H9 (cell line): Measurements from ENCODE around the gene ZNF300. TPM values are rescaled to one million over a fixed set of nuclear protein-coding genes. Genes with fewer than 3 reads are reported as not detected.

Experiments
- DNase-seq: peaks from one replicate; pipeline ENCODE4 v3.0.0-alpha.2; 2017
- H2AFZ ChIP-seq: one replicate; pipeline ENCODE4 v1.6.1; 2013; ENCODE audit warnings: mild to moderate bottlenecking, low read length, control low read depth, moderate library complexity
- H2AK5ac ChIP-seq: 2 replicates; pipeline ENCODE4 v1.6.1; 2013; ENCODE audit warnings: low read length, control low read depth, mixed read lengths; ENCODE audit not compliant: insufficient read length
- H2BK120ac ChIP-seq: one replicate; pipeline ENCODE4 v1.6.1; 2013; ENCODE audit warnings: low read depth, mild to moderate bottlenecking, low read length, control low read depth, inconsistent platforms; ENCODE audit not compliant: poor library complexity, severe bottlenecking
- H2BK12ac ChIP-seq: 2 replicates; pipeline ENCODE4 v1.6.1; 2013; ENCODE audit warnings: low read length, control low read depth, mixed read lengths, low read depth; ENCODE audit not compliant: insufficient read length
- H2BK15ac ChIP-seq: 2 replicates; pipeline ENCODE4 v1.6.1; 2013; ENCODE audit warnings: low read depth, low read length, control low read depth
- H2BK20ac ChIP-seq: one replicate; pipeline ENCODE4 v1.6.1; 2013; ENCODE audit warnings: low read depth, mild to moderate bottlenecking, low read length, control low read depth, inconsistent platforms; ENCODE audit not compliant: poor library complexity, severe bottlenecking
- H2BK5ac ChIP-seq: 2 replicates; pipeline ENCODE4 v1.6.1; 2013; ENCODE audit warnings: low read length, control low read depth, mixed read lengths; ENCODE audit not compliant: insufficient read length
- H3K14ac ChIP-seq: 2 replicates; pipeline ENCODE4 v1.6.1; 2013; ENCODE audit warnings: low read length, control low read depth; ENCODE audit not compliant: insufficient read depth
- H3K18ac ChIP-seq: 2 replicates; pipeline ENCODE4 v1.6.1; 2013; ENCODE audit warnings: low read depth, mild to moderate bottlenecking, mixed read lengths, low read length, control low read depth; ENCODE audit not compliant: insufficient read length
- H3K23ac ChIP-seq: 2 replicates; pipeline ENCODE4 v1.6.1; 2013; ENCODE audit warnings: low read length, control low read depth, mixed read lengths, low read depth; ENCODE audit not compliant: insufficient read length
- H3K23me2 ChIP-seq: 2 replicates; pipeline ENCODE4 v1.6.1; 2013; ENCODE audit warnings: low read depth, mild to moderate bottlenecking, mixed read lengths, low read length, control low read depth; ENCODE audit not compliant: insufficient read length, poor library complexity, severe bottlenecking
- H3K27ac ChIP-seq: 2 replicates; pipeline ENCODE4 v1.5.1; 2013; ENCODE audit warnings: low read length, control low read depth, mixed read lengths, low read depth; ENCODE audit not compliant: insufficient read length
- H3K27me3 ChIP-seq: 2 replicates; pipeline ENCODE4 v1.6.1; 2013; ENCODE audit warnings: low read length, control low read depth, inconsistent platforms; ENCODE audit not compliant: insufficient read depth
- H3K4ac ChIP-seq: 2 replicates; pipeline ENCODE4 v1.6.1; 2013; ENCODE audit warnings: low read depth, mild to moderate bottlenecking, control low read depth, inconsistent platforms, low read length, moderate library complexity
- H3K4me1 ChIP-seq: 2 replicates; pipeline ENCODE4 v1.6.1; 2013; ENCODE audit warnings: low read length, control low read depth, inconsistent platforms; ENCODE audit not compliant: insufficient read depth
- H3K4me2 ChIP-seq: 2 replicates; pipeline ENCODE4 v1.6.1; 2013; ENCODE audit warnings: low read length, control low read depth, mixed read lengths; ENCODE audit not compliant: insufficient read length, insufficient read depth
- H3K56ac ChIP-seq: 2 replicates; pipeline ENCODE4 v1.6.1; 2013; ENCODE audit warnings: low read depth, mild to moderate bottlenecking, mixed read lengths, low read length, control low read depth; ENCODE audit not compliant: insufficient read length
- H3K79me1 ChIP-seq: 2 replicates; pipeline ENCODE4 v1.6.1; 2013; ENCODE audit warnings: low read depth, mild to moderate bottlenecking, moderate library complexity, low read length, control low read depth, inconsistent platforms; ENCODE audit not compliant: insufficient read depth, poor library complexity, severe bottlenecking
- H3K79me2 ChIP-seq: 2 replicates; pipeline ENCODE4 v1.6.1; 2013; ENCODE audit warnings: low read length, control low read depth, inconsistent platforms; ENCODE audit not compliant: insufficient read depth
- H3K9ac ChIP-seq: 2 replicates; pipeline ENCODE4 v1.6.1; 2013; ENCODE audit warnings: low read length, control low read depth, mixed read lengths; ENCODE audit not compliant: insufficient read length; ENCODE audit errors: extremely low read depth
- H3K9me3 ChIP-seq: one replicate; pipeline ENCODE4 v1.6.1; 2013; ENCODE audit warnings: low read depth, low read length, inconsistent platforms; ENCODE audit not compliant: control insufficient read depth
- H3T11ph ChIP-seq: one replicate; pipeline ENCODE4 v1.6.1; 2013; ENCODE audit warnings: mild to moderate bottlenecking, low read length, control low read depth, inconsistent platforms
- H4K20me1 ChIP-seq: one replicate; pipeline ENCODE4 v1.6.1; 2013; ENCODE audit not compliant: control insufficient read depth, insufficient read length, insufficient read depth
- H4K5ac ChIP-seq: 2 replicates; pipeline ENCODE4 v1.6.1; 2013; ENCODE audit warnings: low read depth, mild to moderate bottlenecking, mixed read lengths, low read length, control low read depth; ENCODE audit not compliant: insufficient read length
- H4K8ac ChIP-seq: replicated peaks from 2 replicates; pipeline ENCODE4 v1.6.1; 2013; ENCODE audit warnings: low read length, control low read depth, mixed read lengths, low read depth; ENCODE audit not compliant: insufficient read length
- H4K91ac ChIP-seq: 2 replicates; pipeline ENCODE4 v1.6.1; 2013; ENCODE audit warnings: low read depth, mild to moderate bottlenecking, moderate library complexity, mixed read lengths, low read length, control low read depth; ENCODE audit not compliant: insufficient read length
- H3K27ac Mint-ChIP-seq, 3 experiments: 2 replicates in 2 of 3; 3 replicates in 1 of 3; pipeline ENCODE4 v1.8.0; 2020 to 2021; ENCODE audit warnings: mixed read lengths in 3 of 3, mild to moderate bottlenecking in 1 of 3, moderate library complexity in 1 of 3
- H3K27me3 Mint-ChIP-seq: 2 replicates; pipeline ENCODE4 v1.8.0; 2021; ENCODE audit warnings: low read depth, mild to moderate bottlenecking, moderate library complexity, mixed read lengths
- H3K36me3 Mint-ChIP-seq, 3 experiments: 2 replicates in 2 of 3; 3 replicates in 1 of 3; pipeline ENCODE4 v1.8.0; 2020 to 2021; ENCODE audit warnings: low read depth in 3 of 3, mixed read lengths in 3 of 3; ENCODE audit not compliant: insufficient read depth in 1 of 3
- H3K4me1 Mint-ChIP-seq, 2 experiments: 2 replicates each; pipeline ENCODE4 v1.8.0; 2020; ENCODE audit warnings: mixed read lengths in 2 of 2
- H3K4me3 Mint-ChIP-seq, 2 experiments: 2 replicates in 1 of 2; 3 replicates in 1 of 2; pipeline ENCODE4 v1.8.0; 2020 to 2021; ENCODE audit warnings: mild to moderate bottlenecking in 2 of 2, mixed read lengths in 2 of 2, moderate library complexity in 1 of 2
- H3K9me3 Mint-ChIP-seq, 2 experiments: 2 replicates in 1 of 2; 3 replicates in 1 of 2; pipeline ENCODE4 v1.8.0; 2020; ENCODE audit warnings: mild to moderate bottlenecking in 2 of 2, mixed read lengths in 2 of 2, moderate library complexity in 1 of 2
- CTCF ChIP-seq: fragments of 200-600 bp; sonication (generic); conservative IDR thresholded peaks from 3 replicates; pipeline ENCODE4 v1.8.0; 2021; ENCODE audit warnings: antibody characterized with exemption, mild to moderate bottlenecking
- WGBS: extraction: QIAGEN DNeasy Blood & Tissue Kit; methylation state at CpG from one replicate; pipeline ENCODE4 v1.1.7; 2013; ENCODE audit warnings: missing lambda C conversion rate, low lambda C conversion rate, mixed read lengths; ENCODE audit not compliant: insufficient read length; ENCODE audit errors: extremely low coverage; 5-methylcytosine and 5-hydroxymethylcytosine counted together
- total RNA-seq: library from RNA; stranded (reverse); gene quantifications from 2 replicates; pipeline ENCODE4 v1.2.1, GENCODE V29; 2021

ZNF300 gene
- total RNA-seq, 1 experiment from 2014 or later = 7.7 TPM

- TF ChIP-seq CTCF = no peak
- Histone ChIP-seq H2BK20ac (no peak overlapping the region), H3K4ac (no peak overlapping the region), H3K23ac (no peak overlapping the region), H3K79me1 (no peaks in the 10 kb centered on the region), H3K14ac (no peak overlapping the region), H2BK5ac (no peak overlapping the region), H4K8ac (no peak overlapping the region), H3K27ac (no peak overlapping the region), H4K20me1 (no peaks in the 10 kb centered on the region), H3K23me2 (no peaks in the 10 kb centered on the region), H3K4me1 (no peaks in the 10 kb centered on the region), H3K79me2 (no peaks in the 10 kb centered on the region), H3K4me2 (no peak overlapping the region), H2BK15ac (no peak overlapping the region), H3K9ac (no peak overlapping the region), H2BK12ac (no peak overlapping the region), H4K91ac (no peak overlapping the region), H4K5ac (no peak overlapping the region), H2BK120ac (no peak overlapping the region), H3K27me3 (no peaks in the 10 kb centered on the region), H3T11ph (no peak overlapping the region), H2AK5ac (no peak overlapping the region), H3K18ac (no peak overlapping the region), H3K56ac (no peak overlapping the region), H3K9me3 (peaks cover 68% of the 10 kb centered on the region), H2AFZ (no peak overlapping the region)
- no peak for DNase-seq
- WGBS = no CpG with 5 or more reads among the region's 34 CpGs
- H3K4me3 Mint-ChIP-seq = no peak overlapping the region
- no peak overlapping the region for H3K27ac Mint-ChIP-seq
- peaks cover 74 to 75% of the 10 kb centered on the region in 2 experiments for H3K9me3 Mint-ChIP-seq
- no peaks in the 10 kb centered on the region for H3K4me1 Mint-ChIP-seq
- H3K27me3 Mint-ChIP-seq = peaks cover 2% of the 10 kb centered on the region; the same call in 1 of the 2 replicates
- H3K36me3 Mint-ChIP-seq = peaks cover 8 to 27% (median 8%) of the 10 kb centered on the region in 3 experiments; a peak in 6 of 7 replicates
These were observed 41.6 kb upstream of the ZNF300 start for GRCh38 chr5:150946351-150946905.
